PFSK-1 (cell line): ENCODE results near the gene ISYNA1.

ENCODE experiments used
- FOXP2 ChIP-seq: optimal IDR thresholded peaks from 2 replicates; pipeline ENCODE3; 2011; ENCODE audit warnings: borderline replicate concordance, control low read depth, inconsistent platforms; ENCODE audit not compliant: insufficient read depth; ENCODE audit errors: extremely low read length, extremely low read depth
- POLR2AphosphoS5 ChIP-seq: IDR thresholded peaks from 2 replicates; pipeline ENCODE4 v1.6.1; 2012; ENCODE audit warnings: low read depth, mild to moderate bottlenecking, control low read depth, low read length, moderate library complexity
- SIN3A ChIP-seq: IDR thresholded peaks from 2 replicates; pipeline ENCODE4 v1.6.1; 2012; ENCODE audit warnings: mild to moderate bottlenecking, low read length, moderate library complexity, borderline replicate concordance; ENCODE audit not compliant: insufficient read depth
- TAF1 ChIP-seq: IDR thresholded peaks from 2 replicates; pipeline ENCODE4 v1.6.1; 2012; ENCODE audit warnings: low read length, control low read depth, borderline replicate concordance; ENCODE audit not compliant: insufficient read depth
- TF ChIP-seq, protein P1 (sequence below), 2 experiments: IDR thresholded peaks; 2 replicates each; pipeline versions ENCODE4 v1.6.1 to v1.8.0; 2011 to 2012; ENCODE audit warnings: low read depth in 2 of 2, low read length in 2 of 2, control low read depth in 1 of 2, inconsistent platforms in 1 of 2, mild to moderate bottlenecking in 1 of 2, moderate library complexity in 1 of 2; ENCODE audit not compliant: insufficient read depth in 1 of 2

Gene ISYNA1

DNA sequence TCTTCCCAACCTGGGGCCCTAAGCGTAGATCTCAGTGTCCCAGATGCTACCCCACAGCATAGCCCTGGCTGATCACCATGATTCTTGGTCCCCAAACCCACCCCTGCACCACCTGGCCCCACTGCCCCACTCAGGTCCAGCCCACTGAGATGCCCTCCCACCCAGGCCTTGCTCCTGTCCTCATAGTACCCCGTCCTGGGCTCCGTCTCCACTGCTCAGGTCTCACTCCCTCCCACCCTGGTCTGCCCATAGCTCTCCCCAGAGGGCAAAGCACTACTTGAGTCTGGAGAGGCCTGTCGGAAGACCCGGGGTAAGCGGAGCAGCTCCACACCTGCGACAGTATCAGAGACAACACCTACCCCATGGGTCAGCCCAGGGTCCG lies 35.8 kb upstream of the ISYNA1 start:
- TF ChIP-seq POLR2AphosphoS5 = no peak
- no peak for TF ChIP-seq SIN3A
- TF ChIP-seq, protein P1, sequence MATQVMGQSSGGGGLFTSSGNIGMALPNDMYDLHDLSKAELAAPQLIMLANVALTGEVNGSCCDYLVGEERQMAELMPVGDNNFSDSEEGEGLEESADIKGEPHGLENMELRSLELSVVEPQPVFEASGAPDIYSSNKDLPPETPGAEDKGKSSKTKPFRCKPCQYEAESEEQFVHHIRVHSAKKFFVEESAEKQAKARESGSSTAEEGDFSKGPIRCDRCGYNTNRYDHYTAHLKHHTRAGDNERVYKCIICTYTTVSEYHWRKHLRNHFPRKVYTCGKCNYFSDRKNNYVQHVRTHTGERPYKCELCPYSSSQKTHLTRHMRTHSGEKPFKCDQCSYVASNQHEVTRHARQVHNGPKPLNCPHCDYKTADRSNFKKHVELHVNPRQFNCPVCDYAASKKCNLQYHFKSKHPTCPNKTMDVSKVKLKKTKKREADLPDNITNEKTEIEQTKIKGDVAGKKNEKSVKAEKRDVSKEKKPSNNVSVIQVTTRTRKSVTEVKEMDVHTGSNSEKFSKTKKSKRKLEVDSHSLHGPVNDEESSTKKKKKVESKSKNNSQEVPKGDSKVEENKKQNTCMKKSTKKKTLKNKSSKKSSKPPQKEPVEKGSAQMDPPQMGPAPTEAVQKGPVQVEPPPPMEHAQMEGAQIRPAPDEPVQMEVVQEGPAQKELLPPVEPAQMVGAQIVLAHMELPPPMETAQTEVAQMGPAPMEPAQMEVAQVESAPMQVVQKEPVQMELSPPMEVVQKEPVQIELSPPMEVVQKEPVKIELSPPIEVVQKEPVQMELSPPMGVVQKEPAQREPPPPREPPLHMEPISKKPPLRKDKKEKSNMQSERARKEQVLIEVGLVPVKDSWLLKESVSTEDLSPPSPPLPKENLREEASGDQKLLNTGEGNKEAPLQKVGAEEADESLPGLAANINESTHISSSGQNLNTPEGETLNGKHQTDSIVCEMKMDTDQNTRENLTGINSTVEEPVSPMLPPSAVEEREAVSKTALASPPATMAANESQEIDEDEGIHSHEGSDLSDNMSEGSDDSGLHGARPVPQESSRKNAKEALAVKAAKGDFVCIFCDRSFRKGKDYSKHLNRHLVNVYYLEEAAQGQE (IDR thresholded peaks at IDR 0.05; ENCODE audit: insufficient read depth in 1 of 2, low read depth in 2 of 2, low read length in 2 of 2) = no peak

DNA sequence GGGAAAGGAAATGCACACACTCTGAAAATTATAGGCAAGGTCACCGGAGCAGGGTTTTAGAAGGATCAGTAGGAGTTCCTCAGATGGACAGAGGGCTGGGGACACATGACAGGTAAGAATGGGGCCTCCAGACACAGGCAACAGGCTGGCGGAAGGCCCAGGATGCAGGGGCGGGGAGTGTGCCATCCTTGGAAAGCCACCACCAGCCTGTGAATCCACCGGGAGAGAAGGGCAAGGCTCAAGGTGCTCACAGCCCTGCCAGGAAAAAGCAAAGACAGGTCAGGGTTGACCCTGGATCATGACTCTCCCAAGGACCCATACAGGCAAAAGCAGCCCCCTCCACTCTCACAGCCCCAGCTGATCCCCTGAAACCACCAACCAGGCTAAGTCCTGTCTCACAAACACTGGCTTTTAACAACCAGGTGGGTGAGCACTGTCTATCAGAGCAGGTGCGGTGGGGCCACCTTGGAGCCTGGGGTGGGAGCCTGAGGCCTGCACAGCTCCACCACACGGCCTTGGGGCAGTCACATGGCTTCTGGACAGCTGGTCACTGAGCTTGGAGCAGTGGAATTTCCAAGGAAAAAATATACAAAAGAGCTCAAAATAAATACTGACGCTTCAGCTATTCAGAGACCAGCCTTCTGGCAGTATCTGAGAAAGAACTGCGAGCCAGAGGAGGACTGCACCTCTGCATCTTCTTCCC lies 35.2 kb upstream of the ISYNA1 start:
- TF ChIP-seq POLR2AphosphoS5 (no peak), FOXP2 (no peak), SIN3A (no peak), TAF1 (no peak)
- TF ChIP-seq, protein P1 (IDR thresholded peaks at IDR 0.05; ENCODE audit: insufficient read depth in 1 of 2, low read depth in 2 of 2, low read length in 2 of 2) = no peak

DNA sequence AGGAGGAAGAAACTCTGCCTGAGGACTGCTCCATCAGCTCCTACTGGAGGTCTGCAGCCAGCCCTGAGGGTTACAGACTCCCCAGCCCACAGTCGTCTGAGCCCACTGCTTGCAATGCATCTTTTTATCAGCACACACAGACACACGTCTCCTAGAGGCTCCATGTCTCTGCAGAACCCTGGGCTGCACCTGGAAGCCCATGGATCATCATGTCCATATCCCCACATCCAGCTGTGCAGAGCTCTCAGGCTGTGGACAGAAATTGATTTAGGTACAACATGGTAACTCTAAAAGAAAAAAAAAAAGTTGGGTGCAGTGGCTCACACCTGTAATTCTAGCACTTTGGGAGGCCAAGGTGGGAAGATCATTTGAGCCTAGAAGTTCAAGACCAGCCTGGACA lies 32.9 kb upstream of the ISYNA1 start:
- TF ChIP-seq, protein P1 (IDR thresholded peaks at IDR 0.05; ENCODE audit: insufficient read depth in 1 of 2, low read depth in 2 of 2, low read length in 2 of 2) = no peak
- TF ChIP-seq POLR2AphosphoS5 = no peak
- TF ChIP-seq TAF1 = no peak
- TF ChIP-seq FOXP2 = no peak
- TF ChIP-seq SIN3A = no peak

DNA sequence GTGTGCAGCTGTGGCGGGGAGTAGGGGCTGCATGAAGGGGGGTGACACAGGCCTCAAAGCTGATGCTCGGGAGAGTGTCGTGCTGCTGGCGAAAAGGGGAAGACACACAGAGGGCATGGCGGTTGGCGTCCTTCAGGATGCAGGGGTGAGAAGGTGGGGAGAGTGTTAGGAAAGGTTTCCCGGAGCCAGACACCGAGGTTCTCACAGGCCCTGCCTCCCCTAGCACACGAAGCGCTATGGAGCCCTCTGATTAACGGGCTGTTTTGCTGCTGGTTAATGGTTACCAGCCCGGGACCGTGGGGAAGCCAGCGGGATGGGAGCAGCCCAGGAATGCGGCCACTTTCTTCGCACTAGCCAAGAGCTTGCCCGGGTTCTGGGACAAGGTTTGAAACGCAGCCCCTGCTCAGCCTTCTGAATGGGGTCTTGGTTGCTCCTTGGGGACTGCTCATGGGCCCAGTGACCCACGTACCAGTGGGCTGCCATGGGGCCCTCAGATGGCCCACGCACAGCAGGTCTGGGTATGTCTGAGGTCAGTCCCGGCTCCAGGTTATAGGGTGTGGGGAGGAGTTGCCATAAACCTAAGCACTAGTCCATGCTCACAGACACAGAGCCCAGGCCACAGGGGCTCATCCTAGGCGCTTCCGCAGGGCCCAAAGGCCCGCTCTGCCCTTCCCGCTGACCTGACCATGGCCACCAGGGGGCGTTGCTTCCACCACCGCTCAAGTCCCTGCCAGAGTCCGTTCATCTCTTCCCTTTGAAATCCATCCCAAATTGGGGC lies 31.3 kb upstream of the ISYNA1 start:
- TF ChIP-seq, protein P1 (IDR thresholded peaks at IDR 0.05; ENCODE audit: insufficient read depth in 1 of 2, low read depth in 2 of 2, low read length in 2 of 2) = no peak
- TF ChIP-seq POLR2AphosphoS5 = no peak
- no peak for TF ChIP-seq FOXP2
- no peak for TF ChIP-seq SIN3A
- TF ChIP-seq TAF1 = no peak
